Mesodermal cell (in vitro differentiated cells): ENCODE results near the gene TMEM61.

Experiments used
- H3K27ac ChIP-seq: 2 replicates; pipeline ENCODE4 v1.7.0; 2013; ENCODE audit warnings: mild to moderate bottlenecking, low read depth, low read length, moderate library complexity; ENCODE audit not compliant: severe bottlenecking
- H3K36me3 ChIP-seq: 2 replicates; pipeline ENCODE4 v1.7.1; 2013; ENCODE audit warnings: mild to moderate bottlenecking, low read length, moderate library complexity; ENCODE audit not compliant: control insufficient read depth, insufficient read depth
- H3K4me1 ChIP-seq: one replicate; pipeline ENCODE4 v1.7.1; 2013; ENCODE audit warnings: mild to moderate bottlenecking, low read length; ENCODE audit not compliant: insufficient read depth, control insufficient read depth, poor library complexity, severe bottlenecking
- H3K4me3 ChIP-seq: 2 replicates; pipeline ENCODE4 v1.7.0; 2013; ENCODE audit warnings: low read length, control low read depth, mild to moderate bottlenecking; ENCODE audit not compliant: insufficient read depth, poor library complexity, severe bottlenecking; ENCODE audit errors: extremely low read depth
- H3K9me3 ChIP-seq: 2 replicates; pipeline ENCODE4 v1.7.1; 2013; ENCODE audit warnings: mild to moderate bottlenecking, low read length, moderate library complexity; ENCODE audit not compliant: control insufficient read depth
- WGBS, 2 experiments: methylation state at CpG; one replicate each; pipeline ENCODE4 v1.1.5; 2013; ENCODE audit warnings: missing lambda C conversion rate in 2 of 2; ENCODE audit not compliant: insufficient coverage in 2 of 2; 5-methylcytosine and 5-hydroxymethylcytosine counted together

Gene TMEM61

DNA sequence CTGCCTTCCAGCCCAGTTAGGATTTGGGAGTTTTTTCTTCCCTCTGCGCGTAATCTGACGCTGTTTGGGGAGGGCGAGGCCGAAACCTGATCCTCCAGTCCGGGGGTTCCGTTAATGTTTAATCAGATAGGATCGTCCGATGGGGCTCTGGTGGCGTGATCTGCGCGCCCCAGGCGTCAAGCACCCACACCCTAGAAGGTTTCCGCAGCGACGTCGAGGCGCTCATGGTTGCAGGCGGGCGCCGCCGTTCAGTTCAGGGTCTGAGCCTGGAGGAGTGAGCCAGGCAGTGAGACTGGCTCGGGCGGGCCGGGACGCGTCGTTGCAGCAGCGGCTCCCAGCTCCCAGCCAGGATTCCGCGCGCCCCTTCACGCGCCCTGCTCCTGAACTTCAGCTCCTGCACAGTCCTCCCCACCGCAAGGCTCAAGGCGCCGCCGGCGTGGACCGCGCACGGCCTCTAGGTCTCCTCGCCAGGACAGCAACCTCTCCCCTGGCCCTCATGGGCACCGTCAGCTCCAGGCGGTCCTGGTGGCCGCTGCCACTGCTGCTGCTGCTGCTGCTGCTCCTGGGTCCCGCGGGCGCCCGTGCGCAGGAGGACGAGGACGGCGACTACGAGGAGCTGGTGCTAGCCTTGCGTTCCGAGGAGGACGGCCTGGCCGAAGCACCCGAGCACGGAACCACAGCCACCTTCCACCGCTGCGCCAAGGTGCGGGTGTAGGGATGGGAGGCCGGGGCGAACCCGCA, 59.1 kb downstream of the TMEM61 start, which contains the start of gene PCSK9:
TSS of gene PCSK9 (plus strand) at position 207 of the 741 bp plus-strand sequence. CDS start at position 497, 290 bp downstream.
- Histone ChIP-seq H3K27ac (no peak within 1 kb of the TSS), H3K4me3 (peak within 1 kb of the TSS; percentile 29), H3K9me3 (no peaks in the 10 kb centered on the region), H3K36me3 (no peaks in the 10 kb centered on the region), H3K4me1 (no peaks in the 10 kb centered on the region)
- 17 to 23% methylated on average over 47 to 61 of the region's 67 CpGs for WGBS, 2 experiments

DNA sequence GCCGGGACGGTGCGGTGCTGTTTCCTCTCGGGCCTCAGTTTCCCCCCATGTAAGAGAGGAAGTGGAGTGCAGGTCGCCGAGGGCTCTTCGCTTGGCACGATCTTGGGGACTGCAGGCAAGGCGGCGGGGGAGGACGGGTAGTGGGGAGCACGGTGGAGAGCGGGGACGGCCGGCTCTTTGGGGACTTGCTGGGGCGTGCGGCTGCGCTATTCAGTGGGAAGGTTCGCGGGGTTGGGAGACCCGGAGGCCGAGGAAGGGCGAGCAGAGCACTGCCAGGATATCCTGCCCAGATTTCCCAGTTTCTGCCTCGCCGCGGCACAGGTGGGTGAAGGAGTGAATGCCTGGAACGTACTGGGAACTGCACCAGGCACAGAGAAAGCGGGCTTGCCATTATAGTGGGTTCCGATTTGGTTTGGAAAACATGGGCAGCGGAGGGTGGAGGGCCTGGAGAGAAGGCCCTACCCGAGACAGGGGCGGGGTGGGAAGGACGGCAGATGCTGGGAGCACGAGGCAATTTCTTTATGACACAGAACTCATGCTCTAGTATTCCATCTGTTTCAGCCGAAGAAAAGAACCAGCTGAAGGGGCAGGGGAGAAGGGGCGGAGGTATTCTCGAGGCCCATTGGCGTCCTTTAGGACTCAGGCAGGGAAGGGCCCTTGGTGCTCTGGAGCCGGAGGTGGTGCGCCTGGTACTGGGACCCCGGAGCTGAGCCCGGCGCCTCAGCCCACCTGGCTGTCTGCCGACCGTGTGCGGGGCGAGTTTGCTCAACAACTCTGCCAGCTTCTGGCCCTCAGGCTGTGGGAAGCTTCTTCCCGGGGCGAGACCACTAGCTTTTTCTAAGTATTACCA, 59.9 kb downstream of the TMEM61 start:
- no peaks in the 10 kb centered on the region for H3K4me1 ChIP-seq
- WGBS, 2 experiments: 47 to 58% methylated on average over 45 to 47 of the region's 49 CpGs

DNA sequence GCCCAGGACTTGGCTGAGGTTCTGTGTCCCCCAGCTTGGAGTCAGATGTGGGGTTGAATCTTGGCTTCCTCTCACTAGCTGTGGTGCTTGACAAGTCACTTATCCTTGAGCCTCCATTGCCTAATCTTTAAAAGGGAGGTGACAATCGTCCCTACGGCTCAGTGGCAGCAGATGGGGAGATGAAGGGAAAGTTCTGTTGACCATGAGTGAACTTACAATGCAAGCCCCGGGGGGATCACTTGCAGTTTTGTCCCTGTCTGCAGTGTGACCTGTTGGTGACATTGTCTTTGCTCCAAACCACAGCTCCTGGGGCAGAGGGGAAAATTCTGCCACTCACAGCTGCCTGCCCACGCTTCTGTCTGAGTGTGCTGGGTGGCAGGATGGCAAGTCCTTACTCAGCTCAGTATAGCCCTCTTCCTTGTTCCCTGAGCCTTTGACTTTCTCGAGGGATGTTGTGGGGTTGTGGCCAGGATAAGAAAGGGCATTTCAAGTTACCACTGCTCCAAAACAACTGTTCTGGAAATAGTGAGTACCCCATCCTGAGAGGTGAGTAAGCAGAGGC, 60.6 kb downstream of the TMEM61 start:
- Histone ChIP-seq H3K27ac (no peak overlapping the region), H3K36me3 (no peaks in the 10 kb centered on the region), H3K9me3 (no peaks in the 10 kb centered on the region), H3K4me1 (no peaks in the 10 kb centered on the region), H3K4me3 (peak overlapping the region; percentile 29)
- 73 to 91% methylated on average over 4 of the region's 5 CpGs for WGBS, 2 experiments

More for the DNA sequence above, 59.9 kb downstream of the TMEM61 start:
- Histone ChIP-seq H3K36me3 (no peaks in the 10 kb centered on the region), H3K4me3 (peak overlapping the region; percentile 29), H3K9me3 (no peaks in the 10 kb centered on the region), H3K27ac (no peak overlapping the region)

DNA sequence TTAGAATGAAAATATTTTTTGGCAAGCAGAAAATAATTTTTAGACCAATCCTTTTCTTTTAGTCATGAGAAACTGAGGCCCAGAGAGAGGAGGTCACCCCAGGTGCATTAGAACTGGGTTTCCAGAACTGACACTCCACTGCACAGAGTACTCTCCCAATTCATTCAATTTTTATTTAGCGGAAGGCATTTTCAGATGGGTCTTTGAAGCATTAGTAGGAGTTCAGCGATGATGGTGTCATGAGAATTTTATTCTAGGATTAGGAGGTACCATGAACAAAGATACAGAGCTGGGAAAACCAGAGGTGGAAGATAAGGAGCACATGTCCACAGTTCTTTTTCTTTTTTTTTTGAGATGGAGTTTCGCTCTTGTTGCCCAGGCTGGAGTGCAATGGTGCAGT, 61.2 kb downstream of the TMEM61 start:
- Histone ChIP-seq H3K4me1 (no peaks in the 10 kb centered on the region), H3K9me3 (no peaks in the 10 kb centered on the region), H3K4me3 (no peak overlapping the region), H3K36me3 (no peaks in the 10 kb centered on the region), H3K27ac (no peak overlapping the region)
- WGBS, 2 experiments: 0% methylated on average over 1 of the region's 3 CpGs; no CpG with 5 or more reads in 1 of the 2 experiments
